Renal cortical epithelial cell (primary cell): ENCODE measurements around the gene CFL1. TPM values are rescaled to one million over a fixed set of nuclear protein-coding genes. Genes with fewer than 3 reads are reported as not detected.

Source experiments
- DNase-seq: peaks from one replicate; pipeline ENCODE4 v3.0.0-alpha.2; 2011; ENCODE audit warnings: low read depth
- total RNA-seq: library from RNA; depleted of rRNA; stranded (reverse); fragments of >200 nt; gene quantifications from 2 replicates; pipeline ENCODE4 v1.2.3, GENCODE V29; 2014

CFL1 gene
- total RNA-seq, 1 donor from 2014 or later = 1,035 TPM

- DNase-seq = peak; percentile 85
Measured at GRCh38 chr11:65888163-65888814, 30.3 kb upstream of the CFL1 start, which contains the start of gene FIBP. TSS of gene FIBP (minus strand) at chr11:65888471. CDS start at chr11:65888418, 53 bp downstream.

GRCh38 chr11:65887723-65888162 is 29.8 kb upstream of the CFL1 start:
- DNase-seq = no peak

- no peak for DNase-seq
Measured at GRCh38 chr11:65886826-65887722, 29.1 kb upstream of the CFL1 start.

GRCh38 chr11:65885808-65886536 is 28.0 kb upstream of the CFL1 start:
- DNase-seq = no peak

- DNase-seq = no peak
Measured at GRCh38 chr11:65885231-65885630, 27.3 kb upstream of the CFL1 start.

GRCh38 chr11:65884716-65885092 is 26.7 kb upstream of the CFL1 start:
- peak; percentile 50 for DNase-seq

- no peak for DNase-seq
Measured at GRCh38 chr11:65883786-65884715, 26.1 kb upstream of the CFL1 start.

GRCh38 chr11:65883058-65883761 is 25.2 kb upstream of the CFL1 start:
- no peak for DNase-seq

- no peak for DNase-seq
Measured at GRCh38 chr11:65882120-65883057, 24.4 kb upstream of the CFL1 start.

GRCh38 chr11:65880844-65881421 is 23.0 kb upstream of the CFL1 start:
- no peak for DNase-seq

- no peak for DNase-seq
Measured at GRCh38 chr11:65880027-65880426, 22.0 kb upstream of the CFL1 start.

- DNase-seq = no peak
Measured at GRCh38 chr11:65879617-65880016, 21.6 kb upstream of the CFL1 start, which contains the start of gene CTSW. TSS of gene CTSW (plus strand) at chr11:65879837. CDS start at chr11:65879855, 18 bp downstream.

- DNase-seq = peak; percentile 72
Measured at GRCh38 chr11:65873318-65874156, 15.6 kb upstream of the CFL1 start.

- no peak for DNase-seq
Measured at GRCh38 chr11:65872586-65873317, 14.8 kb upstream of the CFL1 start, which contains the start of gene EFEMP2. TSS of gene EFEMP2 (minus strand) at chr11:65872800. CDS start at chr11:65872354, 446 bp downstream.

- no peak for DNase-seq
Measured at GRCh38 chr11:65871811-65872548, 14.0 kb upstream of the CFL1 start.
